8988T (cell line): ENCODE results near the gene MAPK8.
"Not testable (repeated sequence)": the region's sequence is repeated elsewhere in the genome, so short reads cannot be mapped to it uniquely, and the experiment has no call there.

ENCODE experiments used
- DNase-seq: peaks from one replicate; pipeline ENCODE4 v3.0.0; 2011

The MAPK8 gene

GRCh38 chr10:48389846-48390557 lies 83.5 kb downstream of the MAPK8 start:
- no peak for DNase-seq

- DNase-seq = no peak
Measured at GRCh38 chr10:48390558-48390871, 84.0 kb downstream of the MAPK8 start.

- DNase-seq = no peak
Measured at GRCh38 chr10:48390933-48391845, 84.7 kb downstream of the MAPK8 start.

GRCh38 chr10:48391994-48392393 lies 85.5 kb downstream of the MAPK8 start:
- DNase-seq = no peak

GRCh38 chr10:48398261-48398660 lies 91.8 kb downstream of the MAPK8 start:
- no peak for DNase-seq

GRCh38 chr10:48399056-48399541 lies 92.6 kb downstream of the MAPK8 start:
- DNase-seq = no peak

GRCh38 chr10:48399551-48399950 lies 93.1 kb downstream of the MAPK8 start:
- no peak for DNase-seq

GRCh38 chr10:48400129-48400849 lies 93.8 kb downstream of the MAPK8 start:
- DNase-seq = no peak

- no peak for DNase-seq
Measured at GRCh38 chr10:48400850-48401220, 94.4 kb downstream of the MAPK8 start.

- DNase-seq = no peak
Measured at GRCh38 chr10:48404646-48405045, 98.2 kb downstream of the MAPK8 start.

GRCh38 chr10:48406204-48406603 lies 99.7 kb downstream of the MAPK8 start:
- DNase-seq = no peak

GRCh38 chr10:48406658-48407057 lies 100.2 kb downstream of the MAPK8 start:
- DNase-seq = no peak

GRCh38 chr10:48410503-48410902 lies 104.0 kb downstream of the MAPK8 start:
- DNase-seq = no peak

GRCh38 chr10:48411510-48411909 lies 105.0 kb downstream of the MAPK8 start:
- no peak for DNase-seq

- DNase-seq = no peak
Measured at GRCh38 chr10:48412081-48412480, 105.6 kb downstream of the MAPK8 start.

- no peak for DNase-seq
Measured at GRCh38 chr10:48412933-48413332, 106.5 kb downstream of the MAPK8 start.

- DNase-seq = no peak
Measured at GRCh38 chr10:48414160-48414559, 107.7 kb downstream of the MAPK8 start.

- no peak for DNase-seq
Measured at GRCh38 chr10:48414778-48415177, 108.3 kb downstream of the MAPK8 start.

GRCh38 chr10:48416584-48417232 lies 110.2 kb downstream of the MAPK8 start:
- DNase-seq = no peak

- no peak for DNase-seq
Measured at GRCh38 chr10:48417374-48417773, 110.9 kb downstream of the MAPK8 start.

- no peak for DNase-seq
Measured at GRCh38 chr10:48418189-48418788, 111.8 kb downstream of the MAPK8 start.

- no peak for DNase-seq
Measured at GRCh38 chr10:48419714-48420113, 113.2 kb downstream of the MAPK8 start.

- DNase-seq = not testable (repeated sequence)
Measured at GRCh38 chr10:48421862-48422261, 115.4 kb downstream of the MAPK8 start.
